Measurements from ENCODE around the gene TRIO.

TRIO gene

GRCh38 chr5:14143546-14143840 is 351 bp downstream of the TRIO start:
- no peaks in the 10 kb centered on the region for H3K36me3 ChIP-seq (ENCODE audit: insufficient read depth, low read length)
- no peak for ATAC-seq (ENCODE audit: insufficient read depth, low read depth)
- H3K27me3 ChIP-seq (ENCODE audit: insufficient read depth, low read length, poor library complexity), result peaks cover 25% of the 10 kb centered on the region
- no peaks in the 10 kb centered on the region for H3K9me3 ChIP-seq (ENCODE audit: insufficient read depth, low read length, severe bottlenecking)
- H3K9ac ChIP-seq (ENCODE audit: low read depth, low read length), result peak overlapping the region; percentile 47; the same call in 1 of the 2 replicates
- H4K20me1 ChIP-seq (ENCODE audit: insufficient read depth, low read length), result no peaks in the 10 kb centered on the region
- peak overlapping the region in 1 of 2 experiments; percentile 56; a peak in 2 of 4 replicates for H3K4me3 ChIP-seq (ENCODE audit: low read depth in 1 of 2, low read length in 2 of 2)
- DNase-seq, result no peak
- H2AFZ ChIP-seq (ENCODE audit: low read depth, low read length), result peak overlapping the region; percentile 65; the same call in 1 of the 2 replicates
- peaks cover 10% of the 10 kb centered on the region for H3K4me1 ChIP-seq (ENCODE audit: insufficient read depth, low read length)
- H3K4me2 ChIP-seq (ENCODE audit: insufficient read depth, low read length), result peak overlapping the region; percentile 62; the same call in 1 of the 2 replicates
- TF ChIP-seq EZH2 (IDR thresholded peaks at IDR 0.05; ENCODE audit: borderline replicate concordance, low read depth, low read length, severe bottlenecking), result no peak
- TF ChIP-seq CTCF (IDR thresholded peaks at IDR 0.05; ENCODE audit: borderline replicate concordance, extremely low read depth, low read length, poor library complexity, severe bottlenecking), result no peak
- no peaks in the 10 kb centered on the region for H3K79me2 ChIP-seq (ENCODE audit: insufficient read depth, low read length)
- no peak overlapping the region for H3K27ac ChIP-seq (ENCODE audit: low read length)

- Histone ChIP-seq H3K36me3 (ENCODE audit: insufficient read depth, low read length) (no peaks in the 10 kb centered on the region), H3K9me3 (ENCODE audit: insufficient read depth, low read length, severe bottlenecking) (no peaks in the 10 kb centered on the region), H3K27me3 (ENCODE audit: insufficient read depth, low read length, poor library complexity) (peaks cover 25% of the 10 kb centered on the region), H2AFZ (ENCODE audit: low read depth, low read length) (no peak overlapping the region), H4K20me1 (ENCODE audit: insufficient read depth, low read length) (no peaks in the 10 kb centered on the region), H3K9ac (ENCODE audit: low read depth, low read length) (no peak overlapping the region), H3K4me1 (ENCODE audit: insufficient read depth, low read length) (peaks cover 10% of the 10 kb centered on the region), H3K4me2 (ENCODE audit: insufficient read depth, low read length) (0 out of 2 replicates have a peak overlapping the region, but pooled peaks have one; percentile 20), H3K27ac (ENCODE audit: low read length) (no peak overlapping the region), H3K79me2 (ENCODE audit: insufficient read depth, low read length) (no peaks in the 10 kb centered on the region), H3K4me3 (ENCODE audit: low read depth in 1 of 2, low read length in 2 of 2) (peak overlapping the region in 1 of 2 experiments; percentile 24; a peak in 2 of 4 replicates)
- TF ChIP-seq EZH2 (IDR thresholded peaks at IDR 0.05; ENCODE audit: borderline replicate concordance, low read depth, low read length, severe bottlenecking) (no peak), CTCF (IDR thresholded peaks at IDR 0.05; ENCODE audit: borderline replicate concordance, extremely low read depth, low read length, poor library complexity, severe bottlenecking) (no peak)
- no peak for DNase-seq
- ATAC-seq (ENCODE audit: insufficient read depth, low read depth), result no peak
Observed at GRCh38 chr5:14143841-14144585, 871 bp downstream of the TRIO start.

GRCh38 chr5:14144586-14145434 is 1.7 kb downstream of the TRIO start:
- no peak for TF ChIP-seq CTCF (IDR thresholded peaks at IDR 0.05; ENCODE audit: borderline replicate concordance, extremely low read depth, low read length, poor library complexity, severe bottlenecking)
- no peak for TF ChIP-seq EZH2 (IDR thresholded peaks at IDR 0.05; ENCODE audit: borderline replicate concordance, low read depth, low read length, severe bottlenecking)
- H4K20me1 ChIP-seq (ENCODE audit: insufficient read depth, low read length), result no peaks in the 10 kb centered on the region
- no peaks in the 10 kb centered on the region for H3K79me2 ChIP-seq (ENCODE audit: insufficient read depth, low read length)
- peaks cover 25% of the 10 kb centered on the region for H3K27me3 ChIP-seq (ENCODE audit: insufficient read depth, low read length, poor library complexity)
- no peak overlapping the region for H3K9ac ChIP-seq (ENCODE audit: low read depth, low read length)
- peaks cover 10% of the 10 kb centered on the region for H3K4me1 ChIP-seq (ENCODE audit: insufficient read depth, low read length)
- no peak overlapping the region for H3K4me3 ChIP-seq (ENCODE audit: low read depth in 1 of 2, low read length in 2 of 2)
- H2AFZ ChIP-seq (ENCODE audit: low read depth, low read length), result no peak overlapping the region
- DNase-seq (no peak), ATAC-seq (ENCODE audit: insufficient read depth, low read depth) (no peak)
- 0 out of 2 replicates have a peak overlapping the region, but pooled peaks have one; percentile 20 for H3K4me2 ChIP-seq (ENCODE audit: insufficient read depth, low read length)
- no peak overlapping the region for H3K27ac ChIP-seq (ENCODE audit: low read length)
- H3K36me3 ChIP-seq (ENCODE audit: insufficient read depth, low read length), result no peaks in the 10 kb centered on the region
- no peaks in the 10 kb centered on the region for H3K9me3 ChIP-seq (ENCODE audit: insufficient read depth, low read length, severe bottlenecking)
